ENCODE data around the gene DGKE. TPM values are rescaled to one million over a fixed set of nuclear protein-coding genes. Genes with fewer than 3 reads are reported as not detected.

The DGKE gene
- total and polyA plus RNA-seq, 2 of the 8 experiments (the other 6 are each of a cell fraction or from before 2014, with no cell fraction given) = 1.7 to 7.4 TPM

GRCh38 chr17:56903560-56903959 is 69.6 kb downstream of the DGKE start:
- Histone ChIP-seq H4K91ac (replicated peaks; ENCODE audit: insufficient read length, low read length) (no peak overlapping the region), H3K56ac (replicated peaks; ENCODE audit: insufficient read length, low read depth, low read length) (no peak overlapping the region), H3K27me3 (replicated peaks in 1 of 4; ENCODE audit: control insufficient read depth in 3 of 4, extremely low read depth in 1 of 4, insufficient read depth in 3 of 4, low read length in 3 of 4) (no peaks in the 10 kb centered on the region; a peak in 1 of 7 replicates), H3K4me3 (ENCODE audit: extremely low read depth in 1 of 4, insufficient read depth in 2 of 4, low read depth in 3 of 4, low read length in 4 of 4) (no peak overlapping the region), H4K8ac (ENCODE audit: extremely low read depth, insufficient read depth, low read length) (no peak overlapping the region), H3K14ac (ENCODE audit: insufficient read length) (no peak overlapping the region), H3K4me1 (replicated peaks in 1 of 4; ENCODE audit: control insufficient read depth in 3 of 4, insufficient read depth in 4 of 4, low read length in 3 of 4) (no peaks in the 10 kb centered on the region), H2BK120ac (replicated peaks; ENCODE audit: low read depth, low read length) (no peak overlapping the region), H3K9me3 (ENCODE audit: insufficient read depth in 2 of 2, low read depth in 1 of 2, low read length in 1 of 2) (no peaks in the 10 kb centered on the region), H4K5ac (ENCODE audit: insufficient read length, low read depth, low read length) (no peak overlapping the region), H2AFZ (ENCODE audit: low read length) (no peak overlapping the region), H2BK5ac (ENCODE audit: low read depth, low read length) (no peak overlapping the region), H2BK15ac (ENCODE audit: low read length) (no peak overlapping the region), H3K4ac (replicated peaks; ENCODE audit: insufficient read length, low read depth, low read length) (no peak overlapping the region), H3K79me2 (ENCODE audit: control insufficient read depth in 1 of 2, insufficient read depth in 2 of 2, low read length in 2 of 2) (no peaks in the 10 kb centered on the region), H3K9ac (replicated peaks in 1 of 4; ENCODE audit: extremely low read depth in 1 of 4, low read depth in 3 of 4, low read length in 3 of 4) (no peak overlapping the region), H3K4me2 (ENCODE audit: insufficient read depth in 1 of 2, low read depth in 2 of 2, low read length in 2 of 2) (no peak overlapping the region), H3K36me3 (ENCODE audit: control insufficient read depth in 2 of 4, insufficient read depth in 4 of 4, low read length in 3 of 4) (peaks cover 8 to 64% (median 25%) of the 10 kb centered on the region in 4 experiments), H3K27ac (ENCODE audit: low read depth, low read length) (no peak overlapping the region), H4K20me1 (replicated peaks in 1 of 2; ENCODE audit: control insufficient read depth in 1 of 2, insufficient read depth in 2 of 2, low read length in 2 of 2) (peaks cover 0 to 3% of the 10 kb centered on the region in 2 experiments), H2BK20ac (ENCODE audit: low read length) (no peak overlapping the region), H2BK12ac (ENCODE audit: low read depth, low read length) (no peak overlapping the region), H3K23ac (ENCODE audit: insufficient read length) (no peak overlapping the region), H3K18ac (ENCODE audit: extremely low read depth, low read length) (no peak overlapping the region), H3K23me2 (ENCODE audit: low read depth, low read length) (no peaks in the 10 kb centered on the region), H3K79me1 (ENCODE audit: low read depth, low read length) (peaks cover 3% of the 10 kb centered on the region; the same call in 1 of the 2 replicates), H2AK5ac (ENCODE audit: low read depth, low read length) (no peak overlapping the region)
- CTCF ChIA-PET (ENCODE audit: partially characterized antibody) = interaction anchor here (0.7 to 2.4 kb wide), 2 partner anchors 13 to 744 kb away, joined by 3 to 12 read pairs; no protein-coding TSS in a partner anchor
- no peak for DNase-seq (ENCODE audit: low read depth in 1 of 2, low spot score in 2 of 2)
- WGBS, 2 experiments (ENCODE audit: extremely low coverage in 1 of 2, insufficient coverage in 1 of 2, insufficient read length in 1 of 2, insufficient replicate concordance in 2 of 2, low coverage in 1 of 2, low lambda C conversion rate in 2 of 2, missing lambda C conversion rate in 1 of 2) = 99% methylated on average over 5 of the region's 5 CpGs; no CpG with 5 or more reads in 1 of the 2 experiments
- POLR2A ChIA-PET (ENCODE audit: partially characterized antibody) = interaction anchor here (0.7 kb wide), 1 partner anchor 10 kb away, joined by 4 read pairs; the partner anchor contains the start of gene TRIM25
- no peak for FAIRE-seq
- TF ChIP-seq POLR2AphosphoS5 (IDR thresholded peaks at IDR 0.05; ENCODE audit: low read depth, low read length) (no peak), KDM4A (IDR thresholded peaks at IDR 0.05; ENCODE audit: low read depth, low read length, severe bottlenecking) (no peak), RAD21 (IDR thresholded peaks at IDR 0.05 in 1 of 2, conservative IDR thresholded peaks at IDR 0.05 in 1 of 2; ENCODE audit: low read depth in 2 of 2, low read length in 2 of 2) (no peak), JUND (IDR thresholded peaks at IDR 0.05; ENCODE audit: low read length) (no peak)
